Heart right ventricle (tissue), 16 donors: ENCODE results near the gene ADAMTS6. TPM values are rescaled to one million over a fixed set of nuclear protein-coding genes. Genes with fewer than 3 reads are reported as not detected.
A peak's percentile ranks its signal among the peaks of the same experiment; 100 is the strongest.
"Not testable (repeated sequence)": the region's sequence is repeated elsewhere in the genome, so short reads cannot be mapped to it uniquely, and the experiment has no call there.

ENCODE experiments used
- ATAC-seq, 8 donors: fragments of 200-7000 bp; cut with Tn5 transposase; one replicate each; pipeline ENCODE4 v1.9.1; 2020; ENCODE audit warnings: mild to moderate bottlenecking in 8 of 8, moderate library complexity in 8 of 8, moderate number of reproducible peaks in 1 of 8
- DNase-seq, 2 donors: peaks; one replicate each; pipeline ENCODE4 v3.0.0-alpha.2; 2020
- H3K27ac ChIP-seq, 10 donors: fragments of 200-600 bp; sonication (generic) in 2 of 10; one replicate each; pipeline versions ENCODE4 v1.5.0 to v1.8.0; 2020 to 2022; ENCODE audit warnings: mild to moderate bottlenecking in 3 of 10
- H3K27me3 ChIP-seq, 7 donors: fragments of 200-600 bp; one replicate each; pipeline ENCODE4 v1.8.0; 2021 to 2022; ENCODE audit warnings: mild to moderate bottlenecking in 2 of 7
- H3K36me3 ChIP-seq, 9 donors: fragments of 200-600 bp; sonication (generic) in 1 of 9; one replicate each; pipeline versions ENCODE4 v1.5.0 to v1.8.0; 2020 to 2022; ENCODE audit warnings: mild to moderate bottlenecking in 2 of 9
- H3K4me1 ChIP-seq, 9 donors: fragments of 200-600 bp; sonication (generic) in 1 of 9; one replicate each; pipeline versions ENCODE4 v1.5.0 to v1.8.0; 2020 to 2022; ENCODE audit warnings: mild to moderate bottlenecking in 4 of 9
- H3K4me3 ChIP-seq, 10 donors: fragments of 200-600 bp; sonication (generic) in 2 of 10; one replicate each; pipeline versions ENCODE4 v1.5.0 to v1.8.0; 2020 to 2022; ENCODE audit warnings: mild to moderate bottlenecking in 7 of 10, moderate library complexity in 2 of 10
- H3K9me3 ChIP-seq, 11 donors: fragments of 200-600 bp in 10 of 11; sonication (generic) in 2 of 11; one replicate each; pipeline versions ENCODE4 v1.5.0 to v1.8.0; 2013 to 2022; ENCODE audit warnings: mild to moderate bottlenecking in 2 of 11, control low read depth in 1 of 11, moderate library complexity in 1 of 11
- CTCF ChIP-seq, 9 donors: fragments of 200-600 bp; sonication (generic) in 2 of 9; IDR thresholded peaks; one replicate each; pipeline versions ENCODE4 v1.5.0 to v1.8.0; 2021 to 2022; ENCODE audit warnings: antibody characterized with exemption in 9 of 9, mild to moderate bottlenecking in 5 of 9, moderate library complexity in 1 of 9
- WGBS, 2 donors: extraction: QIAGEN DNeasy Blood & Tissue Kit; methylation state at CpG; one replicate each; pipeline ENCODE4 v1.1.7; 2013; ENCODE audit warnings: inconsistent platforms in 1 of 2; 5-methylcytosine and 5-hydroxymethylcytosine counted together
- intact Hi-C, 10 donors: fragments of 100-400 bp; cut with DNase I; formaldehyde crosslinking; loops; one replicate each; pipeline versions ENCODE4 v1.11.1 to v1.14.2; 2022
- polyA plus RNA-seq, 2 donors: library from polyadenylated mRNA; stranded (reverse); fragments of 200-250 nt; gene quantifications; one replicate each; pipeline ENCODE4 v1.2.3, GENCODE V29; 2013
- total RNA-seq, 10 donors: library from RNA; stranded (reverse); fragmentation: NEBNext Ultra II Directional in 3 of 10; extraction: Animal tissue kit (Norgen Biotek cat#: 25700) in 3 of 10; gene quantifications; one replicate each; pipeline versions ENCODE4 v1.2.1 to v1.2.4, GENCODE V29; 2021 to 2023
- donor health status: Arrhythmogenic right ventricular cardiomyopathy.
- donor health status: ischemic (EF 13 %, LVEDD 7.1; RV severe dilation, severe dysfunction).
- donor health status: healthy with polysubstance abuse.
- donor health status: DM: no; HTN: yes; CAD: no.
- donor health status: DM: no; HTN: no; CAD: no.
- donor health status: ischemic (EF 25% LVEDD 6.9; RV normal size, moderate dysfunction).
- donor health status: ischemic (EF 25% LVEDD 5.7; RV mildly dilated, moderate dysfunction).
- donor health status: healthy.
- donor health status: DM: yes; HTN: yes; CAD: no.
- donor health status: Ischemic cardiomyopathy.
- donor health status: ischemic (EF 35%, LVEDD 5.7; RV mildly dilated, moderate dysfunction).
- donor health status: nonischemic (EF 11% LVEDD 7.7; RV severe dilation, severe dysfunction).
- donor health status: DM: yes; HTN: yes; CAD: no.
- donor health status: PGD.
- donor health status: ischemic (EF 29% LVEDD 5.4; RV normal size, mild dysfunction).
- donor health status: nonischemic (EF 23%, LVEDD 6.1; RV moderate dilation, normal function).

The ADAMTS6 gene
- total and polyA plus RNA-seq, 12 donors: 0.25 to 4.1 (median 2.1) TPM

- no peak for DNase-seq
- Histone ChIP-seq H3K27ac (no peak overlapping the region), H3K4me1 (no peaks in the 10 kb centered on the region), H3K4me3 (no peak overlapping the region), H3K9me3 (no peaks in the 10 kb centered on the region), H3K36me3 (no peaks in the 10 kb centered on the region), H3K27me3 (no peaks in the 10 kb centered on the region)
- WGBS, 2 donors: 80 to 92% methylated on average over 1 of the region's 1 CpG
- intact Hi-C loops: no loop called here
- ATAC-seq: no peak
- TF ChIP-seq CTCF (IDR thresholded peaks at IDR 0.05): no peak
Measured at GRCh38 chr5:65382582-65382981, 99.1 kb downstream of the ADAMTS6 start.

GRCh38 chr5:65370505-65370904 is 111.2 kb downstream of the ADAMTS6 start:
- ATAC-seq, H3K4me3 ChIP-seq, H3K27me3 ChIP-seq, H3K36me3 ChIP-seq, H3K9me3 ChIP-seq, H3K27ac ChIP-seq, intact Hi-C loops, DNase-seq: not testable (repeated sequence)
- 95 to 96% methylated on average over 15 of the region's 15 CpGs for whole genome bisulfite sequencing, 2 donors
- H3K4me1 ChIP-seq: peaks cover 0 to 16% (median 0%) of the 10 kb centered on the region in 9 donors

GRCh38 chr5:65366655-65367054 is 115.1 kb downstream of the ADAMTS6 start:
- intact Hi-C loops: no loop called here
- H3K4me3 ChIP-seq: no peak overlapping the region
- H3K27ac ChIP-seq: peak overlapping the region in 4 of 10 donors; percentile 15 to 56 (median 41)
- ATAC-seq (peak in 6 of 8 donors; percentile 27 to 82 (median 56)), DNase-seq (peak in 1 of 2 donors; percentile 19)
- TF ChIP-seq CTCF (IDR thresholded peaks at IDR 0.05): no peak
- H3K4me1 ChIP-seq: peaks cover 0 to 30% (median 0%) of the 10 kb centered on the region in 9 donors
- no peaks in the 10 kb centered on the region for H3K36me3 ChIP-seq
- 45 to 57% methylated on average over 2 of the region's 2 CpGs for WGBS, 2 donors
- no peaks in the 10 kb centered on the region for H3K27me3 ChIP-seq
- no peaks in the 10 kb centered on the region for H3K9me3 ChIP-seq

- Histone ChIP-seq H3K27ac (peak overlapping the region in 9 of 10 donors; percentile 9 to 67 (median 64)), H3K4me1 (peaks cover 0 to 30% (median 0%) of the 10 kb centered on the region in 9 donors), H3K4me3 (peak overlapping the region in 3 of 10 donors; percentile 1 to 9 (median 6)), H3K36me3 (no peaks in the 10 kb centered on the region), H3K27me3 (no peaks in the 10 kb centered on the region), H3K9me3 (no peaks in the 10 kb centered on the region)
- WGBS, 2 donors: 81 to 85% methylated on average over 2 of the region's 2 CpGs
- no peak for TF ChIP-seq CTCF (IDR thresholded peaks at IDR 0.05)
- ATAC-seq (no peak), DNase-seq (no peak)
- intact Hi-C loops: no loop called here
Measured at GRCh38 chr5:65364907-65365306, 116.8 kb downstream of the ADAMTS6 start.

GRCh38 chr5:65363499-65363898 is 118.2 kb downstream of the ADAMTS6 start:
- Histone ChIP-seq H3K4me3 (no peak overlapping the region), H3K36me3 (no peaks in the 10 kb centered on the region), H3K9me3 (peaks cover 0 to 2% (median 0%) of the 10 kb centered on the region in 11 donors), H3K27me3 (no peaks in the 10 kb centered on the region), H3K27ac (peak overlapping the region in 3 of 10 donors; percentile 41 to 67 (median 67)), H3K4me1 (peaks cover 0 to 30% (median 0%) of the 10 kb centered on the region in 9 donors)
- intact Hi-C loops: no loop called here
- no peak for TF ChIP-seq CTCF (IDR thresholded peaks at IDR 0.05)
- 45 to 69% methylated on average over 2 of the region's 2 CpGs for WGBS, 2 donors
- DNase-seq (no peak), ATAC-seq (no peak)
